Loucy (cell line): ENCODE results near the gene IDUA.

Experiments
- H2AFZ ChIP-seq: fragments of 200-600 bp; sonication (generic); 2 replicates; pipeline ENCODE4 v1.6.0; 2016; ENCODE audit warnings: antibody characterized with exemption, mild to moderate bottlenecking, low read length, moderate library complexity
- H3F3A ChIP-seq: fragments of 200-600 bp; 2 replicates; pipeline ENCODE4 v1.6.0; 2016; ENCODE audit warnings: antibody characterized with exemption, low read depth, mild to moderate bottlenecking
- H3K27me3 ChIP-seq: fragments of 200-600 bp; sonication (generic); 2 replicates; pipeline ENCODE4 v1.6.1; 2014; ENCODE audit warnings: low read length, mild to moderate bottlenecking; ENCODE audit not compliant: insufficient read depth, poor library complexity, severe bottlenecking
- H3K36me3 ChIP-seq: fragments of 200-600 bp; sonication (generic); 2 replicates; pipeline ENCODE4 v1.6.1; 2016; ENCODE audit warnings: low read length; ENCODE audit not compliant: insufficient read depth
- H3K4me1 ChIP-seq: fragments of 200-600 bp; sonication (generic); 2 replicates; pipeline ENCODE4 v1.5.1; 2014; ENCODE audit warnings: low read length, mild to moderate bottlenecking; ENCODE audit not compliant: insufficient read depth, poor library complexity, severe bottlenecking
- H3K4me2 ChIP-seq: fragments of 200-600 bp; sonication (generic); 2 replicates; pipeline ENCODE4 v1.6.0; 2014; ENCODE audit warnings: antibody characterized with exemption, low read length, low read depth, mild to moderate bottlenecking; ENCODE audit not compliant: poor library complexity, severe bottlenecking
- H3K4me3 ChIP-seq: fragments of 200-600 bp; sonication (generic); 2 replicates; pipeline ENCODE4 v1.5.1; 2014; ENCODE audit warnings: low read length, mild to moderate bottlenecking, mixed read lengths; ENCODE audit not compliant: poor library complexity, severe bottlenecking
- H3K79me2 ChIP-seq: fragments of 200-600 bp; sonication (generic); 2 replicates; pipeline ENCODE4 v1.6.1; 2014; ENCODE audit warnings: low read length; ENCODE audit not compliant: insufficient read depth
- H3K9ac ChIP-seq: fragments of 200-600 bp; sonication (generic); 2 replicates; pipeline ENCODE4 v1.6.0; 2014; ENCODE audit warnings: mild to moderate bottlenecking, low read depth, low read length, moderate library complexity; ENCODE audit not compliant: poor library complexity, severe bottlenecking
- H3K9me2 ChIP-seq: fragments of 200-600 bp; sonication (generic); replicated peaks from 2 replicates; pipeline ENCODE4 v1.6.1; 2016; ENCODE audit warnings: low read depth, low read length, mixed read lengths
- H3K9me3 ChIP-seq: fragments of 200-600 bp; sonication (generic); 2 replicates; pipeline ENCODE4 v1.6.1; 2014; ENCODE audit warnings: mild to moderate bottlenecking, antibody characterized with exemption, low read length, low read depth; ENCODE audit not compliant: insufficient read depth
- H4K20me1 ChIP-seq: fragments of 200-600 bp; sonication (generic); 2 replicates; pipeline ENCODE4 v1.6.0; 2014; ENCODE audit warnings: antibody characterized with exemption, low read length, mild to moderate bottlenecking; ENCODE audit not compliant: insufficient read depth, poor library complexity, severe bottlenecking
- CTCF ChIP-seq: fragments of 200-600 bp; sonication (generic); conservative IDR thresholded peaks from 2 replicates; pipeline ENCODE4 v1.5.1; 2014; ENCODE audit warnings: mild to moderate bottlenecking, antibody characterized with exemption, low read length
- EZH2phosphoT487 ChIP-seq: fragments of 200-600 bp; IDR thresholded peaks from 2 replicates; pipeline ENCODE4 v1.6.1; 2018; ENCODE audit warnings: antibody characterized with exemption, mild to moderate bottlenecking, moderate library complexity, borderline replicate concordance

The IDUA gene

DNA sequence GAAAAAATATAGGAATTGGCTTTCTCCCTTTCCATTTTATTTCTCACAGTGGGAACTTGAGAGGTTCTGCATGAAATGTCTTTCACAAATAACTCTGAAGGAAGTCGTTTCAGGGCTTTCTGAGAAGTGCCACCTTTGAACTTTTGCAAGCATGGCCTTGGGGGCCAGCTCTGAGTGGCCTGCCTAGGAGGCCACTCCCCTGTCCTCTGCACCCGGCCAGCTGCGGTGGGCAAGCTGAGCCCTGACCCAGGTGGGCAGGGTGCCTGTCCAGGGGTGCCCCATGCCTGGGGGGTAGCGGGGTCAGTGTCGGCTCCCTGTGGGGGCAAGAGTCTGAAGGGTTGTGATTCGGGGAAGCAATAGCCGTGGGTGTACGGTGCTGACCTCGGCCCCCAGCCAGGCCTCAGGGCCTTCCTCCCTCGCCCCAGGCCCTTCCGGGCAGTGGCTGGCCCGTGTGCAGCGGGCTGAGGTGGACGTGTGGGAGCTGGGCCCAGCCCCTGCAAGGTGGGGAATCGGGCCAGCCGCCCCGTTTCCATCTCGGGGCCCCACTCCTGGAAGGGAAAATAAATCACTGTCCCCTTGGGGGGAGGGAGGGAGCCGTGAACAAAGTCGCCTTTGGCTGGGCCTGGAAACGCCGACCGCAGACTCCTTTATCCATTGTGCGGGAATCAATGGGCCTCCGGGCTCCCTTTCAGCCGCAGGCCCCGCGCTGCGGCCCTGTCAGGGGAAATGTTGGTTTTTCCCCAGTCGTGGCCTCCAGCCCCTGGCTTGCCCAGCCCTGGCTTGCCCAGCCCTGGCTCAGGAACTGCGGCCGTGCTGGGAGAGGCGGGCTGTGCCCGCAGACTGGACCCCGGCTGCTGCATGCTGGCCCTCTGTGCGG is 27.7 kb downstream of the IDUA start:
- H3F3A ChIP-seq, result no peaks in the 10 kb centered on the region
- no peak overlapping the region for H3K4me3 ChIP-seq
- TF ChIP-seq CTCF (no peak), EZH2phosphoT487 (no peak)
- no peak overlapping the region for H2AFZ ChIP-seq
- H3K9ac ChIP-seq, result no peak overlapping the region
- H3K9me3 ChIP-seq, result no peaks in the 10 kb centered on the region
- H3K9me2 ChIP-seq, result no peaks in the 10 kb centered on the region
- no peaks in the 10 kb centered on the region for H3K27me3 ChIP-seq
- no peaks in the 10 kb centered on the region for H3K36me3 ChIP-seq
- H3K4me2 ChIP-seq, result no peak overlapping the region
- peaks cover 21% of the 10 kb centered on the region for H3K4me1 ChIP-seq
- peaks cover 26% of the 10 kb centered on the region for H4K20me1 ChIP-seq
- H3K79me2 ChIP-seq, result peaks cover 17% of the 10 kb centered on the region; the same call in 1 of the 2 replicates

GRCh38 chr4:1015179-1015578 is 28.3 kb downstream of the IDUA start:
- no peak overlapping the region for H3K4me3 ChIP-seq

GRCh38 chr4:1015746-1016145 is 28.9 kb downstream of the IDUA start:
- Histone ChIP-seq H3K27me3 (no peaks in the 10 kb centered on the region), H3K9ac (no peak overlapping the region), H3K9me3 (no peaks in the 10 kb centered on the region), H3K4me1 (peaks cover 14% of the 10 kb centered on the region), H2AFZ (no peak overlapping the region), H4K20me1 (peaks cover 22% of the 10 kb centered on the region), H3K36me3 (no peaks in the 10 kb centered on the region), H3K79me2 (peaks cover 17% of the 10 kb centered on the region; the same call in 1 of the 2 replicates), H3K4me2 (no peak overlapping the region), H3K9me2 (no peaks in the 10 kb centered on the region), H3K4me3 (no peak overlapping the region), H3F3A (no peaks in the 10 kb centered on the region)
- TF ChIP-seq EZH2phosphoT487 (no peak), CTCF (no peak)

More at GRCh38 chr4:1015179-1015578, 28.3 kb downstream of the IDUA start:
- H3K9me2 ChIP-seq, result no peaks in the 10 kb centered on the region
- H3K4me1 ChIP-seq, result peaks cover 17% of the 10 kb centered on the region
- peaks cover 17% of the 10 kb centered on the region; the same call in 1 of the 2 replicates for H3K79me2 ChIP-seq
- no peak for TF ChIP-seq EZH2phosphoT487
- no peak for TF ChIP-seq CTCF
- no peak overlapping the region for H2AFZ ChIP-seq
- peaks cover 22% of the 10 kb centered on the region for H4K20me1 ChIP-seq
- no peak overlapping the region for H3K9ac ChIP-seq
- no peaks in the 10 kb centered on the region for H3K9me3 ChIP-seq
- no peak overlapping the region for H3K4me2 ChIP-seq
- no peaks in the 10 kb centered on the region for H3K36me3 ChIP-seq
- H3K27me3 ChIP-seq, result no peaks in the 10 kb centered on the region
- H3F3A ChIP-seq, result no peaks in the 10 kb centered on the region
